K562 (cell line): ENCODE results near the gene OR2B2. TPM values are rescaled to one million over a fixed set of nuclear protein-coding genes. Genes with fewer than 3 reads are reported as not detected.

ENCODE experiments used
- CBX8 ChIP-seq: fragments of 200-600 bp; sonication (generic); IDR thresholded peaks from 2 replicates; pipeline ENCODE4 v1.6.1; 2012; ENCODE audit warnings: borderline replicate concordance, mixed run types, low read depth, mild to moderate bottlenecking, moderate library complexity, mixed read lengths, low read length, control low read depth, inconsistent platforms; ENCODE audit not compliant: poor library complexity, severe bottlenecking; ENCODE audit errors: extremely low read depth
- ERF ChIP-seq: fragments of 450-650 bp; formaldehyde crosslinking; IDR thresholded peaks from 2 replicates; pipeline ENCODE4 v1.4.0; 2020; ENCODE audit warnings: mild to moderate bottlenecking, mixed read lengths
- MAFK ChIP-seq: IDR thresholded peaks from 2 replicates; pipeline ENCODE4 v1.6.1; 2011; ENCODE audit warnings: low read length, improper control_type of control experiment
- ZNF316 ChIP-seq: fragments of 450-650 bp; IDR thresholded peaks from 2 replicates; pipeline ENCODE4 v1.6.1; 2016
- polyA plus RNA-seq, 8 experiments: library from polyadenylated mRNA; depleted of rRNA in 4 of 8; stranded (reverse) in 5 of 8; unstranded in 3 of 8; fragments of >200 nt; fragmentation: Nextera tagmentation in 2 of 8; fragmentation: Illumina TruSeq in 1 of 8; extraction: Ambion mirVana in 2 of 8; extraction: Trizol in 1 of 8; gene quantifications; 2 replicates each; pipeline versions ENCODE4 v1.2.1 to v1.2.3, GENCODE V29; 2011 to 2014; ENCODE audit warnings: inconsistent platforms in 1 of 8, missing spikeins in 1 of 8
- total RNA-seq, 7 experiments: library from RNA; depleted of rRNA in 6 of 7; stranded (reverse); fragments of >200 nt in 6 of 7; fragmentation: Illumina TruSeq in 2 of 7; extraction: Trizol in 2 of 7; gene quantifications; 2 replicates each; pipeline versions ENCODE4 v1.2.1 to v1.2.3, GENCODE V29; 2011 to 2021; ENCODE audit warnings: low replicate concordance in 1 of 7
- TF ChIP-seq, protein P1 (sequence below), 2 experiments: fragments of 450-650 bp in 1 of 2; sonication (generic) in 1 of 2; formaldehyde crosslinking in 1 of 2; IDR thresholded peaks in 1 of 2; conservative IDR thresholded peaks in 1 of 2; 2 replicates each; pipeline versions ENCODE4 v1.6.1 to v1.8.1; 2016 to 2023; ENCODE audit warnings: mild to moderate bottlenecking in 2 of 2, moderate library complexity in 2 of 2, inconsistent platforms in 1 of 2, missing genetic modification reagents in 1 of 2
- TF ChIP-seq, protein P2 (sequence below): fragments of 250-450 bp; sonication (Bioruptor Pico); IDR thresholded peaks from 2 replicates; pipeline ENCODE4 v1.5.0; 2020; ENCODE audit warnings: mild to moderate bottlenecking, borderline replicate concordance
- TF ChIP-seq, protein P3 (sequence below): IDR thresholded peaks from 2 replicates; pipeline ENCODE4 v1.6.1; 2014; ENCODE audit warnings: antibody characterized with exemption

Gene OR2B2
- total and polyA plus RNA-seq, 9 of the 15 experiments (the other 6 are each of a cell fraction or from before 2014, with no cell fraction given) = 0.24 TPM; not detected in 8

DNA sequence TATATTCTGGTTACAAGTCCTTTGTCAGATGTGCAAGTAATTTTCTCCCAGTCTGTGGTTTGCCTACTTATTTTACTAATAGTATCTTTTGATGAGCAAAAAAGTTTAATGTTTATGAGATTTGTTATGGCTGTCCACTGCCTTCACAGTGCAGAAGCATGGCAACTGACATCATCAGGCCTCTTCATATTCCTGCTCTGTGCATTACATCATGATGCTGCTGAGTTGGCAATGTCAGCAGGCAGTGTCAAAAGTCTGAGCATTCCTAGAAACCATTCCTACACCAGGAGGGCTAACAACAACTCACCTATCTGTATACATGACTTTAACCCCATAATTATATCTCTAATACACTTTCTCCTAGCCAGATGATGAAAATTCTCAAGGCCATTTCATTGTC is 10.8 kb upstream of the OR2B2 start (continued):
- TF ChIP-seq, protein P1, sequence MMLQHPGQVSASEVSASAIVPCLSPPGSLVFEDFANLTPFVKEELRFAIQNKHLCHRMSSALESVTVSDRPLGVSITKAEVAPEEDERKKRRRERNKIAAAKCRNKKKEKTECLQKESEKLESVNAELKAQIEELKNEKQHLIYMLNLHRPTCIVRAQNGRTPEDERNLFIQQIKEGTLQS (IDR thresholded peaks at IDR 0.05) = peak; percentile 65; the same call in 1 of the 2 replicates
- TF ChIP-seq, protein P1 (CRISPR knock-in tag; conservative IDR thresholded peaks at IDR 0.05) = no peak
- peak; percentile 7; the same call in 1 of the 2 replicates for TF ChIP-seq MAFK
- no peak for TF ChIP-seq CBX8
- TF ChIP-seq ZNF316 = peak; percentile 29; the same call in 1 of the 2 replicates
- no peak for TF ChIP-seq ERF
- TF ChIP-seq, protein P2, sequence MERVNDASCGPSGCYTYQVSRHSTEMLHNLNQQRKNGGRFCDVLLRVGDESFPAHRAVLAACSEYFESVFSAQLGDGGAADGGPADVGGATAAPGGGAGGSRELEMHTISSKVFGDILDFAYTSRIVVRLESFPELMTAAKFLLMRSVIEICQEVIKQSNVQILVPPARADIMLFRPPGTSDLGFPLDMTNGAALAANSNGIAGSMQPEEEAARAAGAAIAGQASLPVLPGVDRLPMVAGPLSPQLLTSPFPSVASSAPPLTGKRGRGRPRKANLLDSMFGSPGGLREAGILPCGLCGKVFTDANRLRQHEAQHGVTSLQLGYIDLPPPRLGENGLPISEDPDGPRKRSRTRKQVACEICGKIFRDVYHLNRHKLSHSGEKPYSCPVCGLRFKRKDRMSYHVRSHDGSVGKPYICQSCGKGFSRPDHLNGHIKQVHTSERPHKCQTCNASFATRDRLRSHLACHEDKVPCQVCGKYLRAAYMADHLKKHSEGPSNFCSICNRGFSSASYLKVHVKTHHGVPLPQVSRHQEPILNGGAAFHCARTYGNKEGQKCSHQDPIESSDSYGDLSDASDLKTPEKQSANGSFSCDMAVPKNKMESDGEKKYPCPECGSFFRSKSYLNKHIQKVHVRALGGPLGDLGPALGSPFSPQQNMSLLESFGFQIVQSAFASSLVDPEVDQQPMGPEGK (CRISPR knock-in tag) = no peak
- TF ChIP-seq, protein P3, sequence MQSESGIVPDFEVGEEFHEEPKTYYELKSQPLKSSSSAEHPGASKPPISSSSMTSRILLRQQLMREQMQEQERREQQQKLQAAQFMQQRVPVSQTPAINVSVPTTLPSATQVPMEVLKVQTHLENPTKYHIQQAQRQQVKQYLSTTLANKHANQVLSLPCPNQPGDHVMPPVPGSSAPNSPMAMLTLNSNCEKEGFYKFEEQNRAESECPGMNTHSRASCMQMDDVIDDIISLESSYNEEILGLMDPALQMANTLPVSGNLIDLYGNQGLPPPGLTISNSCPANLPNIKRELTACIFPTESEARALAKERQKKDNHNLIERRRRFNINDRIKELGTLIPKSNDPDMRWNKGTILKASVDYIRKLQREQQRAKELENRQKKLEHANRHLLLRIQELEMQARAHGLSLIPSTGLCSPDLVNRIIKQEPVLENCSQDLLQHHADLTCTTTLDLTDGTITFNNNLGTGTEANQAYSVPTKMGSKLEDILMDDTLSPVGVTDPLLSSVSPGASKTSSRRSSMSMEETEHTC = no peak
- TF ChIP-seq, all 486 proteins: peak for 7
